Measurements from ENCODE around the gene ZNF804A.
A peak's percentile ranks its signal among the peaks of the same experiment; 100 is the strongest.
"Not testable (repeated sequence)": the region's sequence is repeated elsewhere in the genome, so short reads cannot be mapped to it uniquely, and the experiment has no call there.

The ZNF804A gene

DNA sequence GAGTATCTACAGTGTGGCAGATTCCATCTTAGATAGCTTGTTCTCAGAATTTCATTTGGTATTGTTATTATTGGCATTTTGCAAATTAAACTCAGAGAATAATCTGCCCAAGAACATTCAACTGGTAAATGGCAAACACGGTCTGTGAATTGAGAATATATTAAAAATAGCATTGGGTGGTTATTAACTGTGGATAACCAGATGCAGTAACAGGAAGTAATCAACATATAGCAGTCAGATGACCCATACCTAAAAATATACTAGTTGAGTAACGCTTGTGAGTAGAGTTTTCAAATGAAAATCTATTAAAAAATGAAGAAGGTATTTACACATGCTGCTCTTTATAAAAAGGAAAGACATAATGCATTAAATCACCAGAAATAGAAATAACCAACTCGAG lies 129.5 kb downstream of the ZNF804A start:
- Mint-ChIP-seq H3K27ac (no peak overlapping the region), H3K36me3 (ENCODE audit: low read depth) (no peaks in the 10 kb centered on the region), H3K4me3 (no peak overlapping the region), H3K9me3 (no peaks in the 10 kb centered on the region), H3K27me3 (no peaks in the 10 kb centered on the region), H3K4me1 (no peaks in the 10 kb centered on the region)
- DNase-seq (no peak), ATAC-seq (no peak)

GRCh38 chr2:184728411-184728810 lies 130.1 kb downstream of the ZNF804A start:
- H3K9me3 Mint-ChIP-seq, result no peaks in the 10 kb centered on the region
- DNase-seq, result no peak
- H3K27me3 Mint-ChIP-seq, result no peaks in the 10 kb centered on the region
- no peak overlapping the region for H3K27ac Mint-ChIP-seq
- H3K4me1 Mint-ChIP-seq, result no peaks in the 10 kb centered on the region
- no peak overlapping the region for H3K4me3 Mint-ChIP-seq
- H3K36me3 Mint-ChIP-seq (ENCODE audit: low read depth), result no peaks in the 10 kb centered on the region
- ATAC-seq, result no peak

DNA sequence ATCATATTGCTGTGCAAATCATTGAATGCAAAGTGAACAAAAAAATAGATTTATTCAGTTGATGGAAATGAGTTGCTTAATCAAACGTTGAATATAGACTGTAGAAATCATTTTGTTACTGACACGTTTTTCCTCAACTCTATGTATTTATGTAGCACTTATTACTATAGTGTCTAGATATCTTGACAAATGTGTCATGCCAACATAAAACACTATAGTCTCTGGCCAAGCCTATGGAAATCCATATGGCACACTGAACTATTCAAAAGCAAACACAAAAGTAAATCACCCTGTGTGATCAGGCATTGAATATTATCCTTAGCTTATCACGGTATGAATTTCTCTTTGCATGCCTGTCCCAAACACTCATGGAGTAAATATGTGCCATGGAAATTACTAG lies 131.3 kb downstream of the ZNF804A start:
- H3K4me1 Mint-ChIP-seq, result no peaks in the 10 kb centered on the region
- no peaks in the 10 kb centered on the region for H3K36me3 Mint-ChIP-seq (ENCODE audit: low read depth)
- DNase-seq, result no peak
- H3K9me3 Mint-ChIP-seq, result no peaks in the 10 kb centered on the region
- no peak for ATAC-seq
- H3K27ac Mint-ChIP-seq, result no peak overlapping the region
- no peak overlapping the region for H3K4me3 Mint-ChIP-seq
- no peaks in the 10 kb centered on the region for H3K27me3 Mint-ChIP-seq

GRCh38 chr2:184730288-184730687 lies 132.0 kb downstream of the ZNF804A start:
- Mint-ChIP-seq H3K27me3 (no peaks in the 10 kb centered on the region), H3K4me3 (no peak overlapping the region), H3K9me3 (no peaks in the 10 kb centered on the region), H3K27ac (no peak overlapping the region), H3K36me3 (ENCODE audit: low read depth) (no peaks in the 10 kb centered on the region), H3K4me1 (no peaks in the 10 kb centered on the region)
- DNase-seq (no peak), ATAC-seq (no peak)

- Mint-ChIP-seq H3K36me3 (ENCODE audit: low read depth) (no peaks in the 10 kb centered on the region), H3K9me3 (peaks cover 4% of the 10 kb centered on the region), H3K4me3 (no peak overlapping the region), H3K27me3 (no peaks in the 10 kb centered on the region), H3K27ac (no peak overlapping the region), H3K4me1 (no peaks in the 10 kb centered on the region)
- ATAC-seq, result no peak
- no peak for DNase-seq
These were observed 136.0 kb downstream of the ZNF804A start for GRCh38 chr2:184734338-184734737.

- Mint-ChIP-seq H3K9me3 (peaks cover 4% of the 10 kb centered on the region), H3K36me3 (ENCODE audit: low read depth) (no peaks in the 10 kb centered on the region), H3K4me1 (no peaks in the 10 kb centered on the region), H3K27ac (no peak overlapping the region), H3K4me3 (no peak overlapping the region), H3K27me3 (no peaks in the 10 kb centered on the region)
- no peak for ATAC-seq
- DNase-seq, result no peak
These were observed 137.3 kb downstream of the ZNF804A start for GRCh38 chr2:184735611-184736010.

- Mint-ChIP-seq H3K27ac (no peak overlapping the region), H3K4me1 (no peaks in the 10 kb centered on the region), H3K27me3 (no peaks in the 10 kb centered on the region), H3K9me3 (peaks cover 9% of the 10 kb centered on the region), H3K4me3 (no peak overlapping the region), H3K36me3 (ENCODE audit: low read depth) (no peaks in the 10 kb centered on the region)
- DNase-seq (no peak), ATAC-seq (no peak)
These were observed 144.8 kb downstream of the ZNF804A start for GRCh38 chr2:184743096-184743495.

DNA sequence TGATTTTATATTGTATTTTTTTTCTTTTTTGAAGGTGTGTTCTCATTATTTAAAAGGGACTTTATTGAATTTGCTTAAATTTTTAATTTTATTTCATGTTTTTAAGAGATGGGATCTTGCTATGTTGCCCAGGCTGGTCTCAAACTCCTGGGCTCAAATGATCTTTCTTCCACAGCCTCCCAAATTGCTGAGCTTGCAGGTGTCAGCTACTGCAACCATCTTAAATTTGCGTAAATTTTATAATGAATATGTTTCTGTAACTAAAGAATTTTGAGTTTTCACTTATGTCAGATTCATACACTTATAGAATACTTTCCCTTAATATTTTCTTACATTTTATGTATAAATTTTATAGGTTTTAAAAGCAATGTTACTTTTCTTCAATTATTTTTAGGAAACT lies 157.8 kb downstream of the ZNF804A start:
- Mint-ChIP-seq H3K27me3 (no peaks in the 10 kb centered on the region), H3K27ac (no peak overlapping the region), H3K36me3 (ENCODE audit: low read depth) (no peaks in the 10 kb centered on the region), H3K4me3 (no peak overlapping the region), H3K9me3 (peaks cover 11% of the 10 kb centered on the region), H3K4me1 (no peaks in the 10 kb centered on the region)
- ATAC-seq (no peak), DNase-seq (no peak)

DNA sequence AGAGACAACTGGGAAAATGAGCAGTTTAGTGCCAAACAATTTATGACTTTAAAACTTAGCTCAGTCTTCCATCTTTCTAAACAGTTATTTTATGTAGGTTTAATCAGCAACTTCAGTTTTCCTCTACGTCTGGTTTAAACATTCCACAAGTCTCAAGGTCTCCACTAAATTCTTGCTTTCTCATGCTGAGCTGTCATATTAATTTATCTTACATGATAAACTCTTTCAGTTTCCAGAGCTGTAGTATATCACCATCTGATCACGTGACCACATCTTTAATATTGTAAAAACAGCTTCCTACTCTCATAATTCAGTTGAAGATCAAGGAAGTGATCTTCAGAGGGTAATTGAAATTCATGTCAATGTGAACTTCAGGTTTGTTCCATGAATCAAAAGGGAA lies 158.6 kb downstream of the ZNF804A start:
- H3K4me1 Mint-ChIP-seq, result no peaks in the 10 kb centered on the region
- DNase-seq, result no peak
- ATAC-seq, result no peak
- peaks cover 11% of the 10 kb centered on the region for H3K9me3 Mint-ChIP-seq
- H3K4me3 Mint-ChIP-seq, result no peak overlapping the region
- no peaks in the 10 kb centered on the region for H3K36me3 Mint-ChIP-seq (ENCODE audit: low read depth)
- no peak overlapping the region for H3K27ac Mint-ChIP-seq
- no peaks in the 10 kb centered on the region for H3K27me3 Mint-ChIP-seq

DNA sequence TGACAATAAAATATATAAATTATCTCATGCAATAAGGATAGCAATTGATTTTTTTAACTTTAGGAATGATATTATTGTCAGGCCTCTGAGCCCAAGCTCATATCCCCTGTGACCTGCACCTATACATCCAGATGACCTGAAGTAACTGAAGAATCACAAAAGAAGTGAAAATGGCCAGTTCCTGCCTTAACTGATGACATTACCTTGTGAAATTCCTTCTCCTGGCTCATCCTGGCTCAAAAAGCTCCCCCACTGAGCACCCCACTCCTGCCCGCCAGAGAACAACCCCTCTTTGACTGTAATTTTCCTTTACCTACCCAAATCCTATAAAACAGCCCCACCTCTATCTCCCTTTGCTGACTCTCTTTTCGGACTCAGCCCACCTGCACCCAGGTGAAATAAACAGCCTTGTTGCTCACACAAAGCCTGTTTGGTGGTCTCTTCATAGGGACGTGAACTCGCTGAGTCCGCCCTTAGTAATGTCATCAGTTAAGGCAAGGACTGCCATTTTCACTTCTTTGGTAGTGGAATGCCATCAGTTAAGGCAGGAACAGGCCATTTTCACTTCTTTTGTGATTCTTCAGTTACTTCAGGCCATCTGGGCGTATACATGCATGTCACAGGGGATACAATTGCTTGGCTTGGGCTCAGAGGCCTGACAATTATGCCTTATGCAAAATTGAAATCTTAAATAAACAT lies 161.4 kb downstream of the ZNF804A start:
- H3K36me3 Mint-ChIP-seq (ENCODE audit: low read depth); H3K27ac Mint-ChIP-seq; H3K4me3 Mint-ChIP-seq; ATAC-seq; H3K27me3 Mint-ChIP-seq; DNase-seq; H3K9me3 Mint-ChIP-seq; H3K4me1 Mint-ChIP-seq: not testable (repeated sequence)

GRCh38 chr2:184760931-184761330 lies 162.6 kb downstream of the ZNF804A start:
- DNase-seq (no peak), ATAC-seq (no peak)
- H3K9me3 Mint-ChIP-seq, result peaks cover 8% of the 10 kb centered on the region
- H3K27ac Mint-ChIP-seq, result no peak overlapping the region
- H3K36me3 Mint-ChIP-seq (ENCODE audit: low read depth), result no peaks in the 10 kb centered on the region
- H3K27me3 Mint-ChIP-seq, result no peaks in the 10 kb centered on the region
- no peak overlapping the region for H3K4me3 Mint-ChIP-seq
- H3K4me1 Mint-ChIP-seq, result no peaks in the 10 kb centered on the region

GRCh38 chr2:184765112-184765895 lies 167.0 kb downstream of the ZNF804A start:
- Mint-ChIP-seq H3K4me1 (no peaks in the 10 kb centered on the region), H3K36me3 (ENCODE audit: low read depth) (no peaks in the 10 kb centered on the region), H3K9me3 (no peaks in the 10 kb centered on the region), H3K27me3 (no peaks in the 10 kb centered on the region), H3K27ac (no peak overlapping the region), H3K4me3 (peak overlapping the region; percentile 40)
- no peak for ATAC-seq
- no peak for DNase-seq

DNA sequence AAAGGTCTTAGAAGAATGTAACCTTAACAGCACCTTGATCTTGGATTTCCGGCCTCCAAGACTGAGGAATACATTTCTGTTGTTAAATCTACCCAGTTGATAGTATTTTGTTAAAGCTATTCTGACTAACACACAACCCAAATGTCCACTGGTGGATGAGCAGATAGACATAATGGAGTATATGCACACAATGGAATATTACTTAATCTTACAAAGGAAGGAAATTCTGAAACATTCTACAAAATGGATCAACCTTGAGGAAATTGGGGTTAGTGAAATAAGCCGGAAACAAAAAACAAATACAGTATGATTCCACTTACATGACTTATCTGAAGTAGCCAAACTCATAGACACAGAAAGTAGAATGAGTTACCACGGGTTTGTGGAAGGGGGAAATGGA lies 168.7 kb downstream of the ZNF804A start:
- no peak for ATAC-seq
- no peak overlapping the region for H3K27ac Mint-ChIP-seq
- no peak overlapping the region for H3K4me3 Mint-ChIP-seq
- H3K27me3 Mint-ChIP-seq, result no peaks in the 10 kb centered on the region
- no peaks in the 10 kb centered on the region for H3K9me3 Mint-ChIP-seq
- H3K4me1 Mint-ChIP-seq, result no peaks in the 10 kb centered on the region
- H3K36me3 Mint-ChIP-seq (ENCODE audit: low read depth), result no peaks in the 10 kb centered on the region
- no peak for DNase-seq

DNA sequence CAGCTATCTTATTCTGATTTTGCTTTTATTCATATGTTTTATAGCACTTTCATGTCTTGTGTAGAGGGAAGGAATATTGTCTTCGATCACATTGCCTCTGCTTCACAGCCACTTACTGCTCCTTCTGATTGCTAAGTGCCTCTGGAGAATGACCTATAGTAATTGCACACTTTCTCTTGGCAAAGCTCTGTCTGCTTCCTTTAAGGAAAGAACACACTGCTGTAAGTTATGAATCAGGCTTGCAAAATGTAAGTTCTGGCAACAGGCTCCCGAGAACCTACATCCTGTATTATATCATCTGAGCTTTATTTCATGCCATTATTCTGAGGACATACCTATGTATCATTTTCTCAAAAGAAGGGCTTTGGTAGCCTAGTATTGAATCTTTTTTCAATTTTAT lies 170.7 kb downstream of the ZNF804A start:
- no peaks in the 10 kb centered on the region for H3K9me3 Mint-ChIP-seq

GRCh38 chr2:184769686-184770085 lies 171.4 kb downstream of the ZNF804A start:
- DNase-seq (no peak), ATAC-seq (no peak)
- Mint-ChIP-seq H3K9me3 (no peaks in the 10 kb centered on the region), H3K36me3 (ENCODE audit: low read depth) (no peaks in the 10 kb centered on the region), H3K27ac (no peak overlapping the region), H3K4me1 (no peaks in the 10 kb centered on the region), H3K4me3 (no peak overlapping the region), H3K27me3 (no peaks in the 10 kb centered on the region)

More for the DNA sequence above, 170.7 kb downstream of the ZNF804A start:
- Mint-ChIP-seq H3K4me1 (no peaks in the 10 kb centered on the region), H3K27ac (no peak overlapping the region), H3K27me3 (no peaks in the 10 kb centered on the region), H3K4me3 (no peak overlapping the region), H3K36me3 (ENCODE audit: low read depth) (no peaks in the 10 kb centered on the region)
- no peak for ATAC-seq
- no peak for DNase-seq

Measured in activated naive CD8-positive, alpha-beta T cell treated with anti-CD3 and anti-CD28 coated beads, Interleukin-2, amount 50 U/mL, for 24 hours (primary cell).